Testis (tissue), 2 donors: ENCODE measurements around the gene FAM9B.

ENCODE experiments used
- CTCF ChIP-seq, 3 experiments: fragments of 450-650 bp in 2 of 3; fragments of 200-600 bp in 1 of 3; sonication (generic) in 1 of 3; IDR thresholded peaks; one replicate each; pipeline ENCODE4 v1.5.1; 2016 to 2019; ENCODE audit warnings: antibody characterized with exemption in 3 of 3, mild to moderate bottlenecking in 2 of 3, moderate library complexity in 1 of 3
- POLR2A ChIP-seq: fragments of 450-650 bp; IDR thresholded peaks from one replicate; pipeline ENCODE4 v1.6.1; 2017; ENCODE audit warnings: antibody characterized with exemption, mild to moderate bottlenecking, moderate library complexity

GRCh38 chrX:9052081-9052480 lies 18.2 kb upstream of the FAM9B start:
- TF ChIP-seq POLR2A (no peak), CTCF (IDR thresholded peaks at IDR 0.05) (no peak)
